Right lobe of liver (tissue), 6 donors: Measurements from ENCODE around the gene SRRM3. TPM values are rescaled to one million over a fixed set of nuclear protein-coding genes. Genes with fewer than 3 reads are reported as not detected.

ENCODE experiments used
- ATAC-seq, 4 donors: fragments of 200-7000 bp; cut with Tn5 transposase; one replicate each; pipeline ENCODE4 v1.9.1; 2020; ENCODE audit warnings: mild to moderate bottlenecking in 4 of 4, moderate library complexity in 4 of 4
- DNase-seq, 3 donors: peaks; one replicate each; pipeline ENCODE4 v3.0.0-alpha.2; 2020
- H3K27ac ChIP-seq, 3 donors: fragments of 200-600 bp; one replicate each; pipeline ENCODE4 v1.8.0; 2022
- H3K27me3 ChIP-seq, 2 donors: fragments of 200-600 bp; one replicate each; pipeline ENCODE4 v1.8.0; 2022
- H3K36me3 ChIP-seq, 4 donors: fragments of 200-600 bp; sonication (generic) in 1 of 4; one replicate each; pipeline versions ENCODE4 v1.5.1 to v1.8.0; 2017 to 2022; ENCODE audit warnings: control low read depth in 1 of 4
- H3K4me1 ChIP-seq, 4 donors: fragments of 200-600 bp; sonication (generic) in 1 of 4; one replicate each; pipeline versions ENCODE4 v1.5.1 to v1.8.0; 2017 to 2022; ENCODE audit warnings: control low read depth in 1 of 4
- H3K4me3 ChIP-seq, 3 donors: fragments of 200-600 bp; one replicate each; pipeline ENCODE4 v1.8.0; 2022
- H3K9me3 ChIP-seq, 4 donors: fragments of 200-600 bp; sonication (generic) in 1 of 4; one replicate each; pipeline versions ENCODE4 v1.5.1 to v1.8.0; 2017 to 2022; ENCODE audit warnings: control low read depth in 1 of 4
- POLR2A ChIP-seq: fragments of 450-650 bp; IDR thresholded peaks from one replicate; pipeline ENCODE4 v1.6.1; 2017; ENCODE audit warnings: antibody characterized with exemption, mild to moderate bottlenecking
- WGBS: methylation state at CpG from one replicate; pipeline ENCODE4 v1.1.6; 2018; ENCODE audit warnings: low coverage, low lambda C conversion rate; ENCODE audit not compliant: insufficient coverage; ENCODE audit errors: missing lambda C conversion rate; 5-methylcytosine and 5-hydroxymethylcytosine counted together
- intact Hi-C, 2 donors: fragments of 100-400 bp; cut with DNase I; formaldehyde crosslinking; loops; one replicate each; pipeline versions ENCODE4 v1.11.2 to v1.14.1; 2022
- total RNA-seq, 6 experiments: library from RNA; depleted of rRNA in 2 of 6; stranded (reverse); fragments of >200 nt in 2 of 6; fragmentation: NEBNext Ultra II Directional in 3 of 6; extraction: Animal tissue kit (Norgen Biotek cat#: 25700) in 3 of 6; gene quantifications; one replicate each; pipeline versions ENCODE4 v1.1.0 to v1.2.4, GENCODE V29; 2016 to 2023
- TF ChIP-seq, protein P1 (sequence below), 4 donors: fragments of 200-600 bp in 3 of 4; fragments of 450-650 bp in 1 of 4; IDR thresholded peaks; one replicate each; pipeline versions ENCODE4 v1.5.1 to v1.8.0; 2016 to 2022; ENCODE audit warnings: antibody characterized with exemption in 4 of 4, mild to moderate bottlenecking in 2 of 4
- donor health status: DM: no; HTN: yes; CAD: no.
- donor health status: DM: no; HTN: no; CAD: no.
- donor health status: DM: no; HTN: no; CAD: no.
- donor health status: DM: no; HTN: yes; CAD: no.
- donor health status: DM: no; HTN: yes; CAD: no.

The SRRM3 gene
- total RNA-seq, 6 experiments from 2014 or later = 0.14 to 0.37 (median 0.19) TPM; not detected in 2

DNA sequence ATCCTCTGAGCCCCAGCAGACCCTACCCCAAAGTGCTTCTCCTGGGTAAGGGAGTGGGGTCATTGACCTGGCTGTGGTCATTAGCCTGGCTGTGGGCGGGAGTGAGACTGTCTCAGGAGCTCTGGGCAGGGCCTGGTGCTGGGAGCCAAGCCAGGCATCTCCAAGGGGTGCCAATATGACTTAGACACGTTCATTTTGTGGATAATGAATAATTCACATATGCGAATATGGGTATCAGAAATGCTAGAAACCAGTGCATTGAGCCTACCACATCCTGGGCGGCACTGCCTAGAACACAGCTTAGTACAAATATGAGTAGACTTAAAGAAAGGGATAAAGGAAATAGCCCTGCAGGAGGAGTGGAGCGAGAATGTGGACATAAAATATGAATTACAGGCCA lies 14.4 kb upstream of the SRRM3 start:
- no peaks in the 10 kb centered on the region for H3K9me3 ChIP-seq
- no peak for ATAC-seq
- H3K4me3 ChIP-seq = no peak overlapping the region
- intact Hi-C loops = loop anchor here in 1 of 2 donors (10.0 kb wide), 1 partner anchor 78 kb away; no protein-coding TSS in a partner anchor
- DNase-seq = no peak
- no peaks in the 10 kb centered on the region for H3K27me3 ChIP-seq
- TF ChIP-seq, protein P1, sequence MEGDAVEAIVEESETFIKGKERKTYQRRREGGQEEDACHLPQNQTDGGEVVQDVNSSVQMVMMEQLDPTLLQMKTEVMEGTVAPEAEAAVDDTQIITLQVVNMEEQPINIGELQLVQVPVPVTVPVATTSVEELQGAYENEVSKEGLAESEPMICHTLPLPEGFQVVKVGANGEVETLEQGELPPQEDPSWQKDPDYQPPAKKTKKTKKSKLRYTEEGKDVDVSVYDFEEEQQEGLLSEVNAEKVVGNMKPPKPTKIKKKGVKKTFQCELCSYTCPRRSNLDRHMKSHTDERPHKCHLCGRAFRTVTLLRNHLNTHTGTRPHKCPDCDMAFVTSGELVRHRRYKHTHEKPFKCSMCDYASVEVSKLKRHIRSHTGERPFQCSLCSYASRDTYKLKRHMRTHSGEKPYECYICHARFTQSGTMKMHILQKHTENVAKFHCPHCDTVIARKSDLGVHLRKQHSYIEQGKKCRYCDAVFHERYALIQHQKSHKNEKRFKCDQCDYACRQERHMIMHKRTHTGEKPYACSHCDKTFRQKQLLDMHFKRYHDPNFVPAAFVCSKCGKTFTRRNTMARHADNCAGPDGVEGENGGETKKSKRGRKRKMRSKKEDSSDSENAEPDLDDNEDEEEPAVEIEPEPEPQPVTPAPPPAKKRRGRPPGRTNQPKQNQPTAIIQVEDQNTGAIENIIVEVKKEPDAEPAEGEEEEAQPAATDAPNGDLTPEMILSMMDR (IDR thresholded peaks at IDR 0.05) = no peak
- TF ChIP-seq POLR2A = no peak
- H3K27ac ChIP-seq = no peak overlapping the region
- WGBS = 64% methylated on average over 4 of the region's 5 CpGs
- H3K4me1 ChIP-seq = no peaks in the 10 kb centered on the region
- H3K36me3 ChIP-seq = no peaks in the 10 kb centered on the region

DNA sequence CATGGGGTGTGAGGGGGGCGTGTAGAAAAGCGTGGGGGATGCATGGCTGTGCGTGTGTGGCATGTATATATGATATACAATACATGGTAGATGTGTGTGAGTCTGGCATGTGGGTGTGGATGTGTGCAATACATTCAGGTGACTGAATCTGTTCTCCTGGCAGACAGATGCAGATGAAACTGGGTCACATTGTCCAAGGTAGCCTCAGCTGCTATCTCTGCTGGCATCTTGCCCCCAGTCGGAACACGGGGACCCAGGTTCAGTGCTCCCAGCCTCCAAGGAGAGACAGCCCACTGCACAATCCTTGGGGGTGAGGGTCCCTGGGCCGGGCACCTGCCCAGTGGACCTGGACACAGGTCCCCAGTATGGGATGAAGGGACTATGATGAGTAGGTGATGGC lies 12.4 kb upstream of the SRRM3 start:
- 41% methylated on average over 3 of the region's 6 CpGs for WGBS
- Histone ChIP-seq H3K4me1 (no peaks in the 10 kb centered on the region), H3K27ac (no peak overlapping the region), H3K36me3 (no peaks in the 10 kb centered on the region), H3K9me3 (no peaks in the 10 kb centered on the region), H3K4me3 (no peak overlapping the region), H3K27me3 (no peaks in the 10 kb centered on the region)
- ATAC-seq (no peak), DNase-seq (no peak)
- intact Hi-C loops = loop anchor here in 1 of 2 donors (10.0 kb wide), 1 partner anchor 76 kb away; no protein-coding TSS in a partner anchor
- no peak for TF ChIP-seq POLR2A
- TF ChIP-seq, protein P1 (IDR thresholded peaks at IDR 0.05) = no peak

DNA sequence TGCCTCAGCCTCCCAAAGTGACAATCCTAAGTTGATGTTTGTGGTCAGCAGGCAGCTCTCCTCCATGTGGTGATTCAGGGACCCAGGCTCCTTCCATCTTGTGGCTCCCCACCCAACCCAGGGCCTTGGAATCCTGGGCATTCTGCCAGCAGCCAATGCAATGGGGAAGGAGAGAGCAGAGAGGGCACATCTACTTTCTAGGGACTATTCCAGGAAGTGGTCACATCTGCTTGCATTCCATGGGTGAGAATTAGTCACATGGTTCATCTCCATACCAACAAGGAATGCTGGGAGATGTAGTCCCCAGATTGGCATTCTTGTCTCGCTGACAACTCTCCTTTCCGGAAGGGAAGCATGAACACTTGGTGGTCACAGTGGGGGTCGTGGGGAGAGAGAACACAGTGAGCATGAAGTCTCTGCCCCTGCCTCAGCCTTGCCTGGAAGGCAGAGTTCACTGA lies 9.9 kb upstream of the SRRM3 start:
- no peak overlapping the region for H3K4me3 ChIP-seq
- TF ChIP-seq POLR2A = no peak
- H3K27me3 ChIP-seq = no peaks in the 10 kb centered on the region
- no peaks in the 10 kb centered on the region for H3K36me3 ChIP-seq
- 67% methylated on average over 2 of the region's 3 CpGs for WGBS
- ATAC-seq = no peak
- no peak overlapping the region for H3K27ac ChIP-seq
- intact Hi-C loops = no loop called here
- DNase-seq = no peak
- H3K4me1 ChIP-seq = no peaks in the 10 kb centered on the region
- H3K9me3 ChIP-seq = no peaks in the 10 kb centered on the region

DNA sequence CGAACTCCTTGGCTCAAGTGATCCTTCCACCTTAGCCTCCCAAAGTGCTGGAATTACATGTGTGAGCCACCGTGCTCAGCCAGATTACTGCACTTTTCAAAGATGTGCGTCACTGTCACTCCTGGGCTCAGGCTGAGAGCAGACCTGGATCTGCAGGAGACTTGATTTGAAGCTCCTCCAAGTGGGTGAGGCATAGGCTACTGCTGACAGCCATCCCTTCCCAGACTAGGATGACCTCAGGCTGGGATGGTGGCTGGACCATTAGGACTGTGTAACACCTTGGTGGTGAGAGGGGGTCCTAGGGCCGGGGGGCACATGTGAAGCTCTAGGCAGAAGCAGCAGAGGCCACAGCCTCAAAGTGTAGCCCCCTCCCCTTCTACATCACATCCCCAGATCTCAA lies 8.2 kb upstream of the SRRM3 start:
- Histone ChIP-seq H3K27ac (no peak overlapping the region), H3K36me3 (no peaks in the 10 kb centered on the region), H3K4me3 (no peak overlapping the region), H3K27me3 (no peaks in the 10 kb centered on the region), H3K4me1 (no peaks in the 10 kb centered on the region), H3K9me3 (no peaks in the 10 kb centered on the region)
- intact Hi-C loops = no loop called here
- WGBS = 66% methylated on average over 4 of the region's 4 CpGs
- DNase-seq (no peak), ATAC-seq (no peak)
- TF ChIP-seq, protein P1 (IDR thresholded peaks at IDR 0.05) = no peak
- no peak for TF ChIP-seq POLR2A

DNA sequence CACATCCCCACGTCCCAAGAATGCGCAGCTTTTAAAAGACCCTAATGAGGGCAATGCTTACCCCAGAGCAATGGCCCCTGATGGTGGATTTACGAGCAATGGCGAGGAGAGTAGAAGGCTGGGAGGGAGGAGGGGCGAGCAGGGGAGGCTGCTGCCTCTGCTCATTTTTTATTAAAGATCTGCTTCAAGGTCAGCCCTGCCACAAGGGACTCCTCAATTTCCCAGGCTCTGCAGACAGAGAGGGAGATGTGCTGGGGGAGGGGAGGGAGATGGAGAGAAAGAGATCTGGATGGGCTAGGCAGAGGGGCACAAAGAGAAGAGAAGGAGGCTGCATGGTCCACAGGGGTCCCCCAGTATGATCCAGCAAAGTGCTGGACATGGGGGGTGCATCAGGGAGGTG lies 7.8 kb upstream of the SRRM3 start:
- Histone ChIP-seq H3K4me3 (no peak overlapping the region), H3K9me3 (no peaks in the 10 kb centered on the region), H3K4me1 (no peaks in the 10 kb centered on the region), H3K27ac (no peak overlapping the region), H3K27me3 (no peaks in the 10 kb centered on the region), H3K36me3 (no peaks in the 10 kb centered on the region)
- DNase-seq (no peak), ATAC-seq (no peak)
- TF ChIP-seq POLR2A = no peak
- TF ChIP-seq, protein P1 (IDR thresholded peaks at IDR 0.05) = no peak
- 42% methylated on average over 3 of the region's 5 CpGs for WGBS
- intact Hi-C loops = no loop called here
